SU-DHL-6 (cell line): ENCODE measurements around the gene TMPRSS4.

Source experiments
- H2AFZ ChIP-seq: fragments of 200-600 bp; sonication (generic); 2 replicates; pipeline ENCODE4 v1.6.1; 2014; ENCODE audit warnings: low read depth, mild to moderate bottlenecking, moderate library complexity, mixed read lengths, antibody characterized with exemption, low read length; ENCODE audit not compliant: severe bottlenecking
- H3F3A ChIP-seq: fragments of 200-600 bp; shearing (Covaris generic); 2 replicates; pipeline ENCODE4 v1.6.0; 2016; ENCODE audit warnings: antibody characterized with exemption, mild to moderate bottlenecking; ENCODE audit not compliant: insufficient read depth
- H3K27ac ChIP-seq: fragments of 200-600 bp; sonication (generic); 2 replicates; pipeline ENCODE4 v1.5.1; 2016; ENCODE audit warnings: low read depth, mild to moderate bottlenecking, low read length, moderate library complexity, mixed read lengths
- H3K27me3 ChIP-seq: fragments of 200-600 bp; sonication (generic), shearing (Covaris generic); 2 replicates; pipeline ENCODE4 v1.6.0; 2014; ENCODE audit warnings: mild to moderate bottlenecking, low read length
- H3K36me3 ChIP-seq: fragments of 200-600 bp; sonication (generic); 2 replicates; pipeline ENCODE4 v1.6.1; 2014; ENCODE audit warnings: mild to moderate bottlenecking, low read length, mixed read lengths
- H3K4me2 ChIP-seq: fragments of 300-600, 200-600 bp; shearing (Covaris generic), sonication (generic); 2 replicates; pipeline ENCODE4 v1.6.0; 2014; ENCODE audit warnings: low read length, low read depth, mild to moderate bottlenecking; ENCODE audit not compliant: poor library complexity, severe bottlenecking
- H3K4me3 ChIP-seq: fragments of 200-600 bp; sonication (generic); 2 replicates; pipeline ENCODE4 v1.5.1; 2014; ENCODE audit warnings: antibody characterized with exemption, low read length, mild to moderate bottlenecking, mixed read lengths; ENCODE audit not compliant: insufficient read depth, poor library complexity, severe bottlenecking
- H3K79me2 ChIP-seq: fragments of 200-600 bp; sonication (generic); 2 replicates; pipeline ENCODE4 v1.6.1; 2014; ENCODE audit warnings: mild to moderate bottlenecking, low read length, moderate library complexity; ENCODE audit not compliant: insufficient read depth
- H3K9ac ChIP-seq: fragments of 200-600 bp; sonication (generic); 2 replicates; pipeline ENCODE4 v1.7.0; 2014; ENCODE audit warnings: mild to moderate bottlenecking, low read length
- H3K9me2 ChIP-seq: fragments of 200-600 bp; sonication (generic); replicated peaks from 2 replicates; pipeline ENCODE4 v1.6.1; 2014; ENCODE audit warnings: low read length; ENCODE audit not compliant: insufficient read depth
- H3K9me3 ChIP-seq: fragments of 200-600 bp; sonication (generic); 2 replicates; pipeline ENCODE4 v1.6.1; 2014; ENCODE audit warnings: low read length, mixed read lengths; ENCODE audit not compliant: insufficient read depth
- H4K20me1 ChIP-seq: fragments of 200-600 bp; sonication (generic); 2 replicates; pipeline ENCODE4 v1.6.1; 2014; ENCODE audit warnings: low read depth, mild to moderate bottlenecking, antibody characterized with exemption, low read length, moderate library complexity, mixed read lengths
- CTCF ChIP-seq: fragments of 200-600 bp; sonication (generic); IDR thresholded peaks from one replicate; pipeline ENCODE4 v1.5.1; 2017; ENCODE audit warnings: antibody characterized with exemption, mild to moderate bottlenecking, low read length, moderate library complexity; ENCODE audit not compliant: insufficient read depth, poor library complexity, severe bottlenecking
- EZH2phosphoT487 ChIP-seq: fragments of 200-600 bp; sonication (generic), shearing (Covaris generic); conservative IDR thresholded peaks from 2 replicates; pipeline ENCODE4 v1.6.1; 2018; ENCODE audit warnings: mild to moderate bottlenecking, antibody characterized with exemption, low read length, moderate library complexity, mixed read lengths

The TMPRSS4 gene

DNA sequence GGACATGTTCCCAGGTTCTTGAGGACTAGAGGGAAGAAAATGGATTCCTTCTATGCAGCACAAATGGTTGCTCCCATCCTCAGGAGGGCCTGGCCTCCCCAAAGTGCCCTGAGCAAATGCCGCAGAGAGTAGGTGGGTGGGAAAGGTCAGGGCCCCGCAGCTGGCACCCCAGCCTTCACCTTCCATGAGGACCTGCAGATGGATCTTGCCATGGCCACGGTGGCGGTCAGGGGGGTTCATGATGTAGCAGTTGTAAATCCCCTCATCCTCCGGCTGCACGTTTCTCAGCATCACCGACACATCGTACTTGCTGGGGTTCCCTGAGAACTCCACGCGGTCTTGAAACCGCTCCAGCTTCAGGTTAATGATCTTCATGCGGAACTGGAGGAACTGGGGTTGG, 91.0 kb downstream of the TMPRSS4 start:
- Histone ChIP-seq H4K20me1 (no peaks in the 10 kb centered on the region), H3K4me3 (no peak overlapping the region), H3K27me3 (no peaks in the 10 kb centered on the region), H3K79me2 (no peaks in the 10 kb centered on the region), H3K4me2 (no peak overlapping the region), H3K9me3 (no peaks in the 10 kb centered on the region), H3K36me3 (no peaks in the 10 kb centered on the region), H3K27ac (no peak overlapping the region), H3F3A (no peaks in the 10 kb centered on the region), H3K9ac (no peak overlapping the region), H3K9me2 (no peaks in the 10 kb centered on the region), H2AFZ (no peak overlapping the region)
- TF ChIP-seq CTCF (no peak), EZH2phosphoT487 (no peak)

DNA sequence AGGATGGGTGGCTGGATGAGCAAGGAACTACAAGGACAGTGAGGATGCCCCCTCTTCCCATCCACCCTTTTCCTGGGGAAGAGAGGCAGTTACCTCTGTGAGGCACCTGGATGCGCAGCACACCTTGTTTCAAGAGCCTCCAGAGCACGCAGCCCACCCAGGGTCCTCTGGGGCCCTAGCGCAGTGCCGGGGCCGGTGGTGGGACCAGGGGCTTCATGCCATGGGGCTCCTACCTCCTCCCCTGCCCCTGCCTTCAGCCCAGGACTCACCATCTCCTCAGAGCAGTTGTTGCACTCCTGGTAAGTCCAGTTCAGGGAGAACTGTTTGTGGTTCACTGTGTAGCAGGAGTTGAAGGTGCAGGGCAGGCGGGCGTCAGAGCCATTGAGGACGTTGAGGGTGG, 91.4 kb downstream of the TMPRSS4 start:
- H3K27me3 ChIP-seq = no peaks in the 10 kb centered on the region
- no peak overlapping the region for H3K27ac ChIP-seq
- H3K9me3 ChIP-seq = no peaks in the 10 kb centered on the region

DNA sequence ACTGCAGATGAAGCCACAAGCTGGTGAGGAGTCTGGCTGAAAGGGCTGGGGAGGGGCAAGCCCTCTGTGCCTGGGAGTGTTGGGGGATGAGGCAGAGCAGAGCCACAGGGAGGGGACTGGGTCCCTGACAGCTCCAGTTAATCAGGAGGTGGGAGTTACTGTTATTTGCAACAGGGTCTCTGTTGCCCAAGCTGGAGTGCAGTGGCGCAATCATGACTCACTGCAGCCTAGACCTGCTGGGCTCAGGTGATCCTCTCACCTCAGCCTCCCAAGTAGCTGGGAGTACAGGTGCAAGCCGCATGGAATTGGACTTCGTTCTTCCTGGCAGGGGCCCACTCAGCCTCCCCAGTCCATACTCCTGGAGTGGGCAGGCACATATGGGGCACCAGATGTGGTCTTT, 91.9 kb downstream of the TMPRSS4 start:
- H3K79me2 ChIP-seq = no peaks in the 10 kb centered on the region
- H3K4me3 ChIP-seq = no peak overlapping the region
- no peak overlapping the region for H3K9ac ChIP-seq
- H2AFZ ChIP-seq = no peak overlapping the region
- no peaks in the 10 kb centered on the region for H3K9me3 ChIP-seq
- H3K27me3 ChIP-seq = no peaks in the 10 kb centered on the region
- H3F3A ChIP-seq = no peaks in the 10 kb centered on the region
- no peaks in the 10 kb centered on the region for H3K36me3 ChIP-seq
- H3K4me2 ChIP-seq = no peak overlapping the region
- TF ChIP-seq CTCF = no peak
- TF ChIP-seq EZH2phosphoT487 = no peak
- H3K27ac ChIP-seq = no peak overlapping the region
- H3K9me2 ChIP-seq = no peaks in the 10 kb centered on the region
- H4K20me1 ChIP-seq = no peaks in the 10 kb centered on the region

More for the DNA sequence above, 91.4 kb downstream of the TMPRSS4 start:
- H3F3A ChIP-seq = no peaks in the 10 kb centered on the region
- H3K9me2 ChIP-seq = no peaks in the 10 kb centered on the region
- no peaks in the 10 kb centered on the region for H3K79me2 ChIP-seq
- TF ChIP-seq EZH2phosphoT487 = no peak
- TF ChIP-seq CTCF = no peak
- no peak overlapping the region for H3K9ac ChIP-seq
- no peaks in the 10 kb centered on the region for H3K36me3 ChIP-seq
- no peak overlapping the region for H3K4me2 ChIP-seq
- no peak overlapping the region for H2AFZ ChIP-seq
- no peaks in the 10 kb centered on the region for H4K20me1 ChIP-seq
- H3K4me3 ChIP-seq = no peak overlapping the region
